K562 (cell line): ENCODE measurements around the gene CACNA2D3. TPM values are rescaled to one million over a fixed set of nuclear protein-coding genes. Genes with fewer than 3 reads are reported as not detected.

Experiments
- ATAC-seq: fragments of 200-7000 bp; cut with Tn5 transposase; 3 replicates; pipeline ENCODE4 v1.9.1; 2020; ENCODE audit warnings: moderate library complexity
- BruUV-seq: library from RNA; stranded (reverse); fragments of 400-500 nt; replicated peaks from 2 replicates; lab custom pipeline; 2021; lab: Mats Ljungman, UMichigan
- CTCF ChIA-PET: fragments of 300-600 bp; formaldehyde crosslinking; extraction: SDS; loops from one replicate; lab custom pipeline; 2021; ENCODE audit warnings: low intra/inter-chr PET ratio; lab: Yijun Ruan, JAX
- POLR2A ChIA-PET: fragments of 300-600, 350-650 bp; sonication (Branson Sonifier 250); formaldehyde crosslinking; extraction: SDS; loops from one replicate; lab custom pipeline; 2021; ENCODE audit warnings: antibody characterized with exemption, inconsistent platforms; lab: Yijun Ruan, JAX
- DNase-seq, 4 experiments: peaks; one replicate each; pipeline versions ENCODE4 v3.0.0 to v3.0.0-alpha.2; 2011 to 2018; ENCODE audit warnings: low spot score in 3 of 4, mixed read lengths in 3 of 4; ENCODE audit errors: extremely low read depth in 1 of 4
- FAIRE-seq: peaks from 2 replicates; lab custom pipeline; 2011; peaks lifted over from hg19 to GRCh38; lab: Jason Lieb, UNC
- H2AFZ ChIP-seq: 2 replicates; pipeline ENCODE4 v1.6.0; 2011; ENCODE audit warnings: low read depth, low read length, control low read depth, inconsistent platforms
- H3K27ac ChIP-seq: fragments of 200-600 bp; 3 replicates; pipeline ENCODE4 v1.8.0; 2011; ENCODE audit warnings: low read depth, mild to moderate bottlenecking, control low read depth, inconsistent platforms, low read length, moderate library complexity, mixed read lengths; ENCODE audit errors: extremely low read depth
- H3K27me3 ChIP-seq, 2 experiments: fragments of 300-600 bp in 1 of 2; 2 replicates in 1 of 2; 3 replicates in 1 of 2; pipeline versions ENCODE4 v1.6.0 to v1.8.0; 2011; ENCODE audit warnings: inconsistent platforms in 2 of 2, low read length in 2 of 2, mild to moderate bottlenecking in 1 of 2, mixed read lengths in 1 of 2, moderate library complexity in 1 of 2; ENCODE audit not compliant: control insufficient read depth in 2 of 2, insufficient read depth in 2 of 2
- H3K36me3 ChIP-seq: fragments of 300-600 bp; 3 replicates; pipeline ENCODE4 v1.8.0; 2011; ENCODE audit warnings: mild to moderate bottlenecking, low read length, inconsistent platforms; ENCODE audit not compliant: control insufficient read depth, insufficient read depth
- H3K4me1 ChIP-seq, 2 experiments: fragments of 200-600 bp in 1 of 2; replicated peaks in 1 of 2; 2 replicates in 1 of 2; 3 replicates in 1 of 2; pipeline versions ENCODE4 v1.5.1 to v1.8.0; 2011; ENCODE audit warnings: inconsistent platforms in 2 of 2, low read length in 2 of 2, mild to moderate bottlenecking in 1 of 2, mixed read lengths in 1 of 2, moderate library complexity in 1 of 2; ENCODE audit not compliant: control insufficient read depth in 2 of 2, insufficient read depth in 2 of 2
- H3K4me2 ChIP-seq: 2 replicates; pipeline ENCODE4 v1.6.1; 2011; ENCODE audit warnings: low read length, control low read depth, inconsistent platforms, mixed read lengths; ENCODE audit not compliant: insufficient read depth
- H3K4me3 ChIP-seq: fragments of 200-600 bp; sonication (generic), shearing (Covaris generic); 2 replicates; pipeline ENCODE4 v1.5.1; 2016; ENCODE audit warnings: control low read depth, inconsistent platforms
- H3K79me2 ChIP-seq: fragments of 200-600 bp; 3 replicates; pipeline ENCODE4 v1.8.0; 2011; ENCODE audit warnings: low read length, inconsistent platforms; ENCODE audit not compliant: control insufficient read depth, insufficient read depth
- H3K9ac ChIP-seq, 2 experiments: 2 replicates each; pipeline versions ENCODE4 v1.6.0 to v1.6.1; 2011; ENCODE audit warnings: low read depth in 2 of 2, low read length in 2 of 2, control low read depth in 1 of 2, inconsistent platforms in 1 of 2, mild to moderate bottlenecking in 1 of 2, mixed read lengths in 1 of 2; ENCODE audit not compliant: insufficient read depth in 1 of 2
- H3K9me1 ChIP-seq: one replicate; pipeline ENCODE4 v1.6.0; 2011; ENCODE audit warnings: inconsistent platforms, mild to moderate bottlenecking, low read length, moderate library complexity; ENCODE audit not compliant: control insufficient read depth, insufficient read depth
- H3K9me3 ChIP-seq: replicated peaks from 2 replicates; pipeline ENCODE4 v1.5.1; 2011; ENCODE audit warnings: low read depth, low read length, inconsistent platforms; ENCODE audit not compliant: control insufficient read depth, insufficient read depth
- H4K20me1 ChIP-seq: replicated peaks from 2 replicates; pipeline ENCODE4 v1.6.1; 2011; ENCODE audit warnings: low read length, inconsistent platforms, mixed read lengths; ENCODE audit not compliant: control insufficient read depth, insufficient read depth
- BRCA1 ChIP-seq, 2 experiments: fragments of 450-650 bp in 1 of 2; sonication (generic) in 1 of 2; formaldehyde crosslinking in 1 of 2; IDR thresholded peaks; 2 replicates each; pipeline versions ENCODE4 v1.5.0 to v1.6.1; 2017 to 2020; ENCODE audit warnings: mild to moderate bottlenecking in 1 of 2, missing genetic modification reagents in 1 of 2
- CBFA2T2 ChIP-seq: fragments of 450-650 bp; conservative IDR thresholded peaks from 2 replicates; pipeline ENCODE4 v1.6.1; 2017; ENCODE audit warnings: mild to moderate bottlenecking
- ELF2 ChIP-seq: fragments of 250-450 bp; sonication (Bioruptor Pico); IDR thresholded peaks from 2 replicates; pipeline ENCODE4 v1.5.0; 2021; ENCODE audit warnings: mild to moderate bottlenecking
- MXD1 ChIP-seq: fragments of 250-450 bp; sonication (Bioruptor Pico); IDR thresholded peaks from 2 replicates; pipeline ENCODE4 v1.8.0; 2021; ENCODE audit warnings: borderline replicate concordance, mild to moderate bottlenecking, moderate library complexity; ENCODE audit not compliant: poor library complexity, severe bottlenecking
- PML ChIP-seq: IDR thresholded peaks from 2 replicates; pipeline ENCODE4 v1.6.1; 2012; ENCODE audit warnings: low read length, inconsistent platforms
- SREBF1 ChIP-seq: fragments of 150-350 bp; IDR thresholded peaks from 2 replicates; pipeline ENCODE4 v1.6.1; 2014; ENCODE audit warnings: antibody characterized with exemption, low read depth, low read length, borderline replicate concordance
- ZNF644 ChIP-seq: fragments of 200-800 bp; sonication (Bioruptor generic); IDR thresholded peaks from 2 replicates; pipeline ENCODE4 v1.6.1; 2016; ENCODE audit warnings: low read depth, missing genetic modification characterization, missing compliant biosample characterization
- ZNF764 ChIP-seq: fragments of 250-450 bp; sonication (Bioruptor Pico); IDR thresholded peaks from 2 replicates; pipeline ENCODE4 v1.4.0; 2020; ENCODE audit warnings: low read depth, mild to moderate bottlenecking, moderate library complexity
- ZNF766 ChIP-seq: fragments of 200-800 bp; sonication (Bioruptor generic); conservative IDR thresholded peaks from 2 replicates; pipeline ENCODE4 v1.6.1; 2016; ENCODE audit warnings: missing genetic modification characterization, missing compliant biosample characterization
- ZNF830 ChIP-seq: fragments of 250-450 bp; sonication (Bioruptor Pico); IDR thresholded peaks from 2 replicates; pipeline ENCODE4 v1.5.0; 2021; ENCODE audit warnings: mild to moderate bottlenecking
- ZSCAN32 ChIP-seq: fragments of 450-650 bp; formaldehyde crosslinking; IDR thresholded peaks from 2 replicates; pipeline ENCODE4 v1.4.0; 2020; ENCODE audit warnings: mild to moderate bottlenecking, moderate library complexity
- WGBS: fragments of 100-300 bp; shearing (Covaris generic); methylation state at CpG from one replicate; pipeline ENCODE4 v1.1.6; 2016; ENCODE audit warnings: low coverage, mixed read lengths; ENCODE audit not compliant: insufficient coverage; ENCODE audit errors: missing lambda C conversion rate; 5-methylcytosine and 5-hydroxymethylcytosine counted together
- in situ Hi-C: fragments of 300-500 bp; cut with MboI; formaldehyde crosslinking; loops from 4 replicates; pipeline ENCODE4 v1.15.0; 2018; ENCODE audit warnings: inconsistent platforms, mixed read lengths
- intact Hi-C: fragments of 100-400 bp; cut with micrococcal nuclease; formaldehyde crosslinking; loops from 2 replicates; pipeline ENCODE4 v1.14.2; 2022
- polyA plus RNA-seq, 8 experiments: library from polyadenylated mRNA; depleted of rRNA in 4 of 8; stranded (reverse) in 5 of 8; unstranded in 3 of 8; fragments of >200 nt; fragmentation: Nextera tagmentation in 2 of 8; fragmentation: Illumina TruSeq in 1 of 8; extraction: Ambion mirVana in 2 of 8; extraction: Trizol in 1 of 8; gene quantifications; 2 replicates each; pipeline versions ENCODE4 v1.2.1 to v1.2.3, GENCODE V29; 2011 to 2014; ENCODE audit warnings: inconsistent platforms in 1 of 8, missing spikeins in 1 of 8
- total RNA-seq, 7 experiments: library from RNA; depleted of rRNA in 6 of 7; stranded (reverse); fragments of >200 nt in 6 of 7; fragmentation: Illumina TruSeq in 2 of 7; extraction: Trizol in 2 of 7; gene quantifications; 2 replicates each; pipeline versions ENCODE4 v1.2.1 to v1.2.3, GENCODE V29; 2011 to 2021; ENCODE audit warnings: low replicate concordance in 1 of 7
- TF ChIP-seq, protein P1 (sequence below): fragments of 450-650 bp; IDR thresholded peaks from 2 replicates; pipeline ENCODE4 v1.6.1; 2016; ENCODE audit warnings: low read depth, mild to moderate bottlenecking, moderate library complexity
- TF ChIP-seq, protein P2 (sequence below): fragments of 450-650 bp; IDR thresholded peaks from 2 replicates; pipeline ENCODE4 v1.6.1; 2016; ENCODE audit warnings: mild to moderate bottlenecking
- TF ChIP-seq, protein P3 (sequence below): sonication (generic); formaldehyde crosslinking; IDR thresholded peaks from 2 replicates; pipeline ENCODE4 v1.5.0; 2020; ENCODE audit warnings: missing genetic modification reagents

The CACNA2D3 gene
- total and polyA plus RNA-seq, 9 of the 15 experiments (the other 6 are each of a cell fraction or from before 2014, with no cell fraction given): 0.01 TPM; not detected in 8

- no TSS peak for BruUV-seq
Measured at GRCh38 chr3:54773271-54773670, 650.9 kb downstream of the CACNA2D3 start.

More at GRCh38 chr3:54773271-54773670, 650.9 kb downstream of the CACNA2D3 start:
- Histone ChIP-seq H3K79me2 (no peaks in the 10 kb centered on the region), H3K36me3 (no peaks in the 10 kb centered on the region), H3K4me3 (no peak overlapping the region), H3K9me3 (no peaks in the 10 kb centered on the region), H3K9me1 (no peaks in the 10 kb centered on the region), H3K4me2 (no peak overlapping the region), H2AFZ (no peak overlapping the region), H4K20me1 (no peaks in the 10 kb centered on the region), H3K9ac (no peak overlapping the region), H3K4me1 (no peaks in the 10 kb centered on the region), H3K27me3 (no peaks in the 10 kb centered on the region; a peak in 1 of 5 replicates), H3K27ac (no peak overlapping the region)
- ATAC-seq (no peak), DNase-seq (no peak), FAIRE-seq (no peak)
- WGBS: 0% methylated on average over 4 of the region's 4 CpGs
- in situ Hi-C loops: no loop called here
- POLR2A ChIA-PET: no interaction called here
- intact Hi-C loops: no loop called here
- CTCF ChIA-PET: no interaction called here
- TF ChIP-seq ZNF830 (no peak), MXD1 (CRISPR knock-in tag) (no peak), ZSCAN32 (CRISPR knock-in tag) (no peak), ZNF766 (CRISPR knock-in tag) (no peak), PML (no peak), ZNF644 (no peak), BRCA1 (IDR thresholded peaks at IDR 0.05) (no peak), BRCA1 (CRISPR knock-in tag; IDR thresholded peaks at IDR 0.05) (no peak), ELF2 (CRISPR knock-in tag) (no peak), SREBF1 (no peak), ZNF764 (CRISPR knock-in tag) (no peak), CBFA2T2 (no peak)
- TF ChIP-seq, protein P1, sequence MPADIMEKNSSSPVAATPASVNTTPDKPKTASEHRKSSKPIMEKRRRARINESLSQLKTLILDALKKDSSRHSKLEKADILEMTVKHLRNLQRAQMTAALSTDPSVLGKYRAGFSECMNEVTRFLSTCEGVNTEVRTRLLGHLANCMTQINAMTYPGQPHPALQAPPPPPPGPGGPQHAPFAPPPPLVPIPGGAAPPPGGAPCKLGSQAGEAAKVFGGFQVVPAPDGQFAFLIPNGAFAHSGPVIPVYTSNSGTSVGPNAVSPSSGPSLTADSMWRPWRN: no peak
- TF ChIP-seq, protein P2, sequence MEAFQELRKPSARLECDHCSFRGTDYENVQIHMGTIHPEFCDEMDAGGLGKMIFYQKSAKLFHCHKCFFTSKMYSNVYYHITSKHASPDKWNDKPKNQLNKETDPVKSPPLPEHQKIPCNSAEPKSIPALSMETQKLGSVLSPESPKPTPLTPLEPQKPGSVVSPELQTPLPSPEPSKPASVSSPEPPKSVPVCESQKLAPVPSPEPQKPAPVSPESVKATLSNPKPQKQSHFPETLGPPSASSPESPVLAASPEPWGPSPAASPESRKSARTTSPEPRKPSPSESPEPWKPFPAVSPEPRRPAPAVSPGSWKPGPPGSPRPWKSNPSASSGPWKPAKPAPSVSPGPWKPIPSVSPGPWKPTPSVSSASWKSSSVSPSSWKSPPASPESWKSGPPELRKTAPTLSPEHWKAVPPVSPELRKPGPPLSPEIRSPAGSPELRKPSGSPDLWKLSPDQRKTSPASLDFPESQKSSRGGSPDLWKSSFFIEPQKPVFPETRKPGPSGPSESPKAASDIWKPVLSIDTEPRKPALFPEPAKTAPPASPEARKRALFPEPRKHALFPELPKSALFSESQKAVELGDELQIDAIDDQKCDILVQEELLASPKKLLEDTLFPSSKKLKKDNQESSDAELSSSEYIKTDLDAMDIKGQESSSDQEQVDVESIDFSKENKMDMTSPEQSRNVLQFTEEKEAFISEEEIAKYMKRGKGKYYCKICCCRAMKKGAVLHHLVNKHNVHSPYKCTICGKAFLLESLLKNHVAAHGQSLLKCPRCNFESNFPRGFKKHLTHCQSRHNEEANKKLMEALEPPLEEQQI: no peak
- TF ChIP-seq, protein P3, sequence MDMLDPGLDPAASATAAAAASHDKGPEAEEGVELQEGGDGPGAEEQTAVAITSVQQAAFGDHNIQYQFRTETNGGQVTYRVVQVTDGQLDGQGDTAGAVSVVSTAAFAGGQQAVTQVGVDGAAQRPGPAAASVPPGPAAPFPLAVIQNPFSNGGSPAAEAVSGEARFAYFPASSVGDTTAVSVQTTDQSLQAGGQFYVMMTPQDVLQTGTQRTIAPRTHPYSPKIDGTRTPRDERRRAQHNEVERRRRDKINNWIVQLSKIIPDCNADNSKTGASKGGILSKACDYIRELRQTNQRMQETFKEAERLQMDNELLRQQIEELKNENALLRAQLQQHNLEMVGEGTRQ (CRISPR knock-in tag): no peak
